H1 (cell line): ENCODE measurements around the gene TAS1R3. TPM values are rescaled to one million over a fixed set of nuclear protein-coding genes. Genes with fewer than 3 reads are reported as not detected.

Experiments used
- CTCF ChIA-PET: fragments of 300-600 bp; sonication (Branson Sonifier 250); formaldehyde crosslinking; loops from one replicate; lab custom pipeline; 2021; ENCODE audit not compliant: partially characterized antibody; lab: Charles Lee
- POLR2A ChIA-PET: fragments of 300-600 bp; sonication (Branson Sonifier 250); formaldehyde crosslinking; loops from one replicate; lab custom pipeline; 2021; ENCODE audit warnings: inconsistent platforms; ENCODE audit not compliant: partially characterized antibody; lab: Charles Lee
- DNase-seq, 2 experiments: peaks; one replicate each; pipeline versions ENCODE4 v3.0.0 to v3.0.0-alpha.2; 2010 to 2022; ENCODE audit warnings: low spot score in 2 of 2, low read depth in 1 of 2, mixed read lengths in 1 of 2
- FAIRE-seq: peaks from 2 replicates; lab custom pipeline; 2011; peaks lifted over from hg19 to GRCh38; lab: Jason Lieb, UNC
- H2AFZ ChIP-seq: 2 replicates; pipeline ENCODE4 v1.8.1; 2012; ENCODE audit warnings: low read length, inconsistent platforms
- H2AK5ac ChIP-seq: 2 replicates; pipeline ENCODE4 v1.6.1; 2013; ENCODE audit warnings: low read depth, low read length
- H2BK120ac ChIP-seq: replicated peaks from 2 replicates; pipeline ENCODE3; 2013; ENCODE audit warnings: low read depth, low read length, inconsistent platforms
- H2BK12ac ChIP-seq: 2 replicates; pipeline ENCODE4 v1.6.1; 2013; ENCODE audit warnings: low read depth, low read length
- H2BK15ac ChIP-seq: 2 replicates; pipeline ENCODE4 v1.6.1; 2013; ENCODE audit warnings: low read length
- H2BK20ac ChIP-seq: 2 replicates; pipeline ENCODE4 v1.6.1; 2013; ENCODE audit warnings: low read length
- H2BK5ac ChIP-seq: 2 replicates; pipeline ENCODE4 v1.6.1; 2013; ENCODE audit warnings: low read depth, low read length
- H3K14ac ChIP-seq: 2 replicates; pipeline ENCODE4 v1.6.1; 2013; ENCODE audit warnings: inconsistent platforms; ENCODE audit not compliant: insufficient read length
- H3K18ac ChIP-seq: 2 replicates; pipeline ENCODE4 v1.6.1; 2013; ENCODE audit warnings: low read length; ENCODE audit errors: extremely low read depth
- H3K23ac ChIP-seq: 2 replicates; pipeline ENCODE4 v1.6.1; 2013; ENCODE audit warnings: inconsistent platforms; ENCODE audit not compliant: insufficient read length
- H3K23me2 ChIP-seq: 2 replicates; pipeline ENCODE4 v1.6.1; 2013; ENCODE audit warnings: low read depth, low read length
- H3K27ac ChIP-seq: 2 replicates; pipeline ENCODE4 v1.6.1; 2011; ENCODE audit warnings: low read depth, low read length, inconsistent platforms
- H3K27me3 ChIP-seq, 4 experiments: replicated peaks in 1 of 4; 1 replicate in 1 of 4; 2 replicates in 3 of 4; pipeline versions ENCODE4 v1.6.1 to v1.8.1; 2011 to 2013; ENCODE audit warnings: low read length in 3 of 4, mild to moderate bottlenecking in 3 of 4, inconsistent platforms in 2 of 4, mixed read lengths in 2 of 4, moderate library complexity in 1 of 4; ENCODE audit not compliant: control insufficient read depth in 3 of 4, insufficient read depth in 3 of 4; ENCODE audit errors: extremely low read depth in 1 of 4
- H3K36me3 ChIP-seq, 4 experiments: 2 replicates each; pipeline versions ENCODE4 v1.6.1 to v1.8.1; 2011 to 2013; ENCODE audit warnings: mild to moderate bottlenecking in 4 of 4, low read length in 3 of 4, moderate library complexity in 2 of 4, control low read depth in 1 of 4, inconsistent platforms in 1 of 4; ENCODE audit not compliant: insufficient read depth in 4 of 4, control insufficient read depth in 2 of 4
- H3K4ac ChIP-seq: replicated peaks from 2 replicates; pipeline ENCODE3; 2013; ENCODE audit warnings: low read length, low read depth, mixed read lengths, inconsistent platforms; ENCODE audit not compliant: insufficient read length
- H3K4me1 ChIP-seq, 4 experiments: replicated peaks in 1 of 4; 1 replicate in 1 of 4; 2 replicates in 3 of 4; pipeline versions ENCODE4 v1.6.1 to v1.8.1; 2011 to 2013; ENCODE audit warnings: low read length in 3 of 4, inconsistent platforms in 2 of 4, mixed read lengths in 1 of 4; ENCODE audit not compliant: insufficient read depth in 4 of 4, control insufficient read depth in 3 of 4
- H3K4me2 ChIP-seq, 2 experiments: 2 replicates each; pipeline versions ENCODE4 v1.6.1 to v1.8.1; 2011 to 2013; ENCODE audit warnings: low read depth in 2 of 2, low read length in 2 of 2, control low read depth in 1 of 2, inconsistent platforms in 1 of 2, mild to moderate bottlenecking in 1 of 2; ENCODE audit not compliant: insufficient read depth in 1 of 2
- H3K4me3 ChIP-seq, 4 experiments: fragments of 200-600, 300-600 bp in 1 of 4; sonication (generic), shearing (Covaris generic), sonication (Bioruptor Twin) in 1 of 4; 2 replicates each; pipeline versions ENCODE4 v1.5.1 to v1.8.1; 2011 to 2016; ENCODE audit warnings: low read length in 4 of 4, low read depth in 3 of 4, control low read depth in 2 of 4, inconsistent platforms in 2 of 4, mild to moderate bottlenecking in 2 of 4, mixed read lengths in 1 of 4, moderate library complexity in 1 of 4; ENCODE audit not compliant: insufficient read depth in 2 of 4; ENCODE audit errors: extremely low read depth in 1 of 4
- H3K56ac ChIP-seq: replicated peaks from 2 replicates; pipeline ENCODE3; 2013; ENCODE audit warnings: low read depth, mild to moderate bottlenecking, mixed read lengths, low read length, inconsistent platforms; ENCODE audit not compliant: insufficient read length
- H3K79me1 ChIP-seq: 2 replicates; pipeline ENCODE4 v1.6.1; 2013; ENCODE audit warnings: low read depth, low read length, control low read depth
- H3K79me2 ChIP-seq, 2 experiments: 2 replicates each; pipeline versions ENCODE4 v1.6.1 to v1.8.1; 2012 to 2013; ENCODE audit warnings: low read length in 2 of 2, mild to moderate bottlenecking in 2 of 2, inconsistent platforms in 1 of 2; ENCODE audit not compliant: insufficient read depth in 2 of 2, control insufficient read depth in 1 of 2
- H3K9ac ChIP-seq, 4 experiments: replicated peaks in 1 of 4; 1 replicate in 1 of 4; 2 replicates in 3 of 4; pipeline versions ENCODE4 v1.6.1 to v1.8.1; 2011 to 2013; ENCODE audit warnings: low read depth in 3 of 4, low read length in 3 of 4, control low read depth in 2 of 4, mild to moderate bottlenecking in 2 of 4, moderate library complexity in 2 of 4, inconsistent platforms in 1 of 4; ENCODE audit errors: extremely low read depth in 1 of 4
- H3K9me3 ChIP-seq, 2 experiments: 2 replicates each; pipeline versions ENCODE4 v1.6.1 to v1.8.1; 2012 to 2013; ENCODE audit warnings: mild to moderate bottlenecking in 2 of 2, moderate library complexity in 2 of 2, control low read depth in 1 of 2, inconsistent platforms in 1 of 2, low read depth in 1 of 2, low read length in 1 of 2, mixed read lengths in 1 of 2; ENCODE audit not compliant: insufficient read depth in 2 of 2
- H4K20me1 ChIP-seq, 2 experiments: replicated peaks in 1 of 2; 2 replicates each; pipeline versions ENCODE3 to v1.8.1; 2011 to 2013; ENCODE audit warnings: inconsistent platforms in 2 of 2, low read length in 2 of 2, mild to moderate bottlenecking in 1 of 2; ENCODE audit not compliant: insufficient read depth in 2 of 2, control insufficient read depth in 1 of 2
- H4K5ac ChIP-seq: 2 replicates; pipeline ENCODE4 v1.6.1; 2013; ENCODE audit warnings: low read length, low read depth, mixed read lengths, inconsistent platforms; ENCODE audit not compliant: insufficient read length
- H4K8ac ChIP-seq: 2 replicates; pipeline ENCODE4 v1.8.0; 2013; ENCODE audit warnings: mild to moderate bottlenecking, moderate library complexity, low read length, inconsistent platforms; ENCODE audit not compliant: insufficient read depth; ENCODE audit errors: extremely low read depth
- H4K91ac ChIP-seq: replicated peaks from 2 replicates; pipeline ENCODE3; 2013; ENCODE audit warnings: low read length, mixed read lengths, inconsistent platforms; ENCODE audit not compliant: insufficient read length
- ASH2L ChIP-seq: fragments of 200-600, 300-600 bp; sonication (generic); IDR thresholded peaks from one replicate; pipeline ENCODE4 v1.7.1; 2017; ENCODE audit warnings: low read length
- CEBPB ChIP-seq: IDR thresholded peaks from 2 replicates; pipeline ENCODE4 v1.6.1; 2012; ENCODE audit warnings: low read depth, low read length
- CREB1 ChIP-seq: IDR thresholded peaks from 2 replicates; pipeline ENCODE4 v1.6.1; 2012; ENCODE audit warnings: inconsistent platforms
- CTBP2 ChIP-seq: IDR thresholded peaks from 2 replicates; pipeline ENCODE4 v1.7.0; 2011; ENCODE audit warnings: borderline replicate concordance, mild to moderate bottlenecking, moderate library complexity, mixed read lengths, low read length; ENCODE audit not compliant: insufficient read depth, insufficient read length
- EP300 ChIP-seq, 2 experiments: IDR thresholded peaks; 1 replicate in 1 of 2; 2 replicates in 1 of 2; pipeline ENCODE4 v1.6.1; 2011 to 2012; ENCODE audit warnings: low read depth in 2 of 2, low read length in 2 of 2, mild to moderate bottlenecking in 2 of 2, borderline replicate concordance in 1 of 2, inconsistent platforms in 1 of 2, moderate library complexity in 1 of 2
- FOSL1 ChIP-seq: IDR thresholded peaks from 2 replicates; pipeline ENCODE4 v1.6.1; 2011; ENCODE audit warnings: mild to moderate bottlenecking, low read depth, low read length, moderate library complexity; ENCODE audit not compliant: insufficient read depth
- HDAC2 ChIP-seq, 2 experiments: fragments of 300-600 bp in 1 of 2; sonication (generic) in 1 of 2; IDR thresholded peaks; 2 replicates each; pipeline ENCODE4 v1.6.1; 2011 to 2012; ENCODE audit warnings: low read depth in 2 of 2, low read length in 2 of 2, mild to moderate bottlenecking in 2 of 2, moderate library complexity in 2 of 2, borderline replicate concordance in 1 of 2, inconsistent platforms in 1 of 2
- SIN3A ChIP-seq, 2 experiments: IDR thresholded peaks in 1 of 2; conservative IDR thresholded peaks in 1 of 2; 2 replicates each; pipeline ENCODE4 v1.6.1; 2011 to 2012; ENCODE audit warnings: low read length in 2 of 2, improper control_type of control experiment in 1 of 2, low read depth in 1 of 2, mild to moderate bottlenecking in 1 of 2
- SUZ12 ChIP-seq: fragments of 200-600 bp; sonication (generic); IDR thresholded peaks from 2 replicates; pipeline ENCODE4 v1.6.1; 2012; ENCODE audit warnings: mild to moderate bottlenecking, inconsistent platforms, low read length, moderate library complexity, mixed read lengths
- TAF7 ChIP-seq: optimal IDR thresholded peaks from 2 replicates; pipeline ENCODE3; 2011; ENCODE audit warnings: low read depth, mild to moderate bottlenecking, inconsistent platforms, low read length, moderate library complexity, borderline replicate concordance
- YY1 ChIP-seq: IDR thresholded peaks from 2 replicates; pipeline ENCODE4 v1.6.1; 2011; ENCODE audit warnings: low read depth, mild to moderate bottlenecking, low read length
- WGBS, 2 experiments: shearing (Covaris generic) in 1 of 2; methylation state at CpG; one replicate each; pipeline versions ENCODE4 v1.1.6 to v1.1.7; 2013 to 2015; ENCODE audit warnings: low lambda C conversion rate in 2 of 2, mixed read lengths in 2 of 2, inconsistent platforms in 1 of 2, low coverage in 1 of 2, missing lambda C conversion rate in 1 of 2; ENCODE audit not compliant: insufficient replicate concordance in 2 of 2, insufficient coverage in 1 of 2, insufficient read length in 1 of 2; ENCODE audit errors: extremely low coverage in 1 of 2, missing lambda C conversion rate in 1 of 2; 5-methylcytosine and 5-hydroxymethylcytosine counted together
- polyA plus RNA-seq, 7 experiments: library from polyadenylated mRNA; depleted of rRNA in 3 of 7; stranded (reverse) in 5 of 7; unstranded in 2 of 7; fragments of >200 nt in 5 of 7; fragments of 200-250 nt in 2 of 7; gene quantifications; 1 replicate in 5 of 7; 2 replicates in 1 of 7; 4 replicates in 1 of 7; pipeline versions ENCODE4 v1.2.1 to v1.2.3, GENCODE V29; 2011 to 2013; ENCODE audit warnings: missing spikeins in 2 of 7, mixed read lengths in 2 of 7
- total RNA-seq: library from RNA; stranded (reverse); fragmentation: NEBNext Ultra II Directional; extraction: Animal tissue kit (Norgen Biotek cat#: 25700); gene quantifications from 2 replicates; pipeline ENCODE4 v1.2.1, GENCODE V29; 2021

TAS1R3 gene
- total and polyA plus RNA-seq, 2 of the 8 experiments (the other 6 are each of a cell fraction or from before 2014, with no cell fraction given), result 0.03 to 0.19 TPM

DNA sequence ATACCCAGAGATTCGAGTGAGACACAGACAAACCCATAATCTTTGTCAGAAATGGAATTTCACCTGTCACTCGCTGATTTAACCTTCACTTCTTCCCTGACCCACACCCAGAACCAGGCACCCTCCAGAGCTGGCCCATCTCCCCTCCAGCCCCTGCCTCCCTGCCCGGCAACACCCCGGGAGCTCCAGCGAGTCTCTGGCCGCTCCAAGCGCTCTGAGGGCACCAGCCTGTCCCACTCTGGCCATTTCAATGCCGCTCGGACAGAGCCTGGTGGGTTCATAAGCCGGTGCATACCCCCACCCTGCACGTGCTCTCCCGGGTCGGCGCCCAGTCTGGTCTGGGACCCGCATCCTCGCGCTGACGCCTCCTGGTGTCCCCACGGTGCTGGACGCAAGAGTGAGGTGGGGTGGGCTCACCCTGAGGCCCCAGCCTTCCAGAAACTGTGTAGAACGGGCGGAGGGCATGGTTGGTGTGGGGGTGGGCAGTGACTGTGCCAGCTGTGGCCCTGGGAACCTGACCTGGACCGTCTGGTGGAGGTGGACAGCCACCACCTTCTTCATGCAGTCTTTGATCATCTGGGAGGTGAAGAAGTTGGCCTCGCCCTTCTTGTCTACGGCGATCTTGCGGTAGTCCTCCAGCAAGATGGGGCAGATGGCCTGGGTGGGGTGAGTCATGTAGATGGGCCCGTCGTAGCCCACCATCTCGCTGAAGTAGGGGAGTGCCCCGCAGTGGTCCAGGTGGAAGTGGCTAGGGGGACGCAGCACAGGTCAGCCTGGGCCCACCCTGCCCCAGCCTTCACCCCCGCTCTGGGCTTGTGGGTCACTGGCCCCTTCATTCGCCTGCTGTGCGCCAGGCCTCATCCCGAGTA, 12.1 kb upstream of the TAS1R3 start:
- Histone ChIP-seq H3K79me2 (peaks cover 9 to 46% of the 10 kb centered on the region in 2 experiments; a peak in 3 of 4 replicates), H3K4me3 (no peak overlapping the region), H2BK120ac (no peak overlapping the region), H3K9ac (no peak overlapping the region), H3K4me1 (peaks cover 0 to 16% (median 4%) of the 10 kb centered on the region in 4 experiments; a peak in 6 of 7 replicates), H3K14ac (no peak overlapping the region), H3K4ac (no peak overlapping the region), H2BK5ac (no peak overlapping the region), H4K20me1 (peaks cover 25 to 40% of the 10 kb centered on the region in 2 experiments), H2BK15ac (no peak overlapping the region), H3K56ac (no peak overlapping the region), H2BK12ac (no peak overlapping the region), H3K27ac (no peak overlapping the region), H4K5ac (no peak overlapping the region), H2BK20ac (no peak overlapping the region), H3K9me3 (no peaks in the 10 kb centered on the region), H3K18ac (no peak overlapping the region), H4K91ac (no peak overlapping the region), H3K36me3 (peaks cover 3 to 26% (median 13%) of the 10 kb centered on the region in 4 experiments; a peak in 7 of 8 replicates), H3K23ac (no peak overlapping the region), H2AFZ (no peak overlapping the region), H3K4me2 (no peak overlapping the region), H3K79me1 (peaks cover 35% of the 10 kb centered on the region), H3K27me3 (no peaks in the 10 kb centered on the region), H4K8ac (no peak overlapping the region), H3K23me2 (no peaks in the 10 kb centered on the region), H2AK5ac (no peak overlapping the region)
- FAIRE-seq (no peak), DNase-seq (no peak)
- ChIA-PET POLR2A (interaction anchor here (1.0 to 10.1 kb wide), 8 partner anchors 8 to 33 kb away, joined by 3 to 134 read pairs (median 6); partner anchors contain the start of gene TAS1R3), CTCF (interaction anchor here (0.6 kb wide), 1 partner anchor 28 kb away, joined by 3 read pairs; no protein-coding TSS in a partner anchor)
- 92% methylated on average over 31 of the region's 36 CpGs; no CpG with 5 or more reads in 1 of the 2 experiments for WGBS, 2 experiments
- TF ChIP-seq EP300 (IDR thresholded peaks at IDR 0.05; ENCODE audit: borderline replicate concordance in 1 of 2, low read depth in 2 of 2, low read length in 2 of 2) (no peak), SIN3A (conservative IDR thresholded peaks at IDR 0.05 in 1 of 2, IDR thresholded peaks at IDR 0.05 in 1 of 2; ENCODE audit: low read depth in 1 of 2, low read length in 2 of 2) (no peak), CTBP2 (no peak), YY1 (no peak), HDAC2 (IDR thresholded peaks at IDR 0.05; ENCODE audit: borderline replicate concordance in 1 of 2, low read depth in 2 of 2, low read length in 2 of 2) (no peak), CREB1 (no peak), FOSL1 (no peak), CEBPB (no peak), ASH2L (no peak), TAF7 (no peak), SUZ12 (no peak)
